DMS 273 (cell line): ENCODE data around the gene ATMIN.

Source experiments
- DNase-seq: peaks from one replicate; lab custom pipeline; 2025; ENCODE audit not compliant: unreplicated experiment; lab: John Stamatoyannopoulos, UW

Gene ATMIN

GRCh38 chr16:81006211-81006812 is 29.3 kb upstream of the ATMIN start:
- DNase-seq, result peak; percentile 81

GRCh38 chr16:81006813-81007695 is 28.6 kb upstream of the ATMIN start, which contains the start of the genes CENPN and CMC2:
CENPN (plus strand) TSS chr16:81007214; CDS start chr16:81011940, 4,726 bp downstream.
CMC2 (minus strand) TSS chr16:81006885; CDS start chr16:80997394, 9,491 bp downstream.
- DNase-seq, result peak; percentile 98

GRCh38 chr16:81008505-81008789 is 27.2 kb upstream of the ATMIN start:
- DNase-seq, result no peak

DNA sequence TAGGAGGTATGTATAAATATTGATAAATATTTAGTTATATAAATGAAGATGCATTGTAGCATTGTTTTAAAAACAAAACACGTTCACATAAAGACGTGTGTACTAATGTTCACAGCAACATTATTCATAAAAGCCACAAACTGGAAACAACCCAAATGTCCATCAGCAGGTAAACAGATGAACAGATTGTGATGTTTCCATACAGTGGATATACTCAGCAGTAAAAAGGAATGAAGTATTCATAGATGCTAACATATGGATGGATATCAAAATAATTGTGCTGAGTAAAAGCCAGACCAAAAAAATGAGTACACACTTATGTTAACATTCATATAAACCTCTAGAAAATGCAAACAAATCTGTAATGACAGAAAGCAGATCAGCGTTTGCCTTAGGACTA is 22.7 kb upstream of the ATMIN start:
- no peak for DNase-seq

DNA sequence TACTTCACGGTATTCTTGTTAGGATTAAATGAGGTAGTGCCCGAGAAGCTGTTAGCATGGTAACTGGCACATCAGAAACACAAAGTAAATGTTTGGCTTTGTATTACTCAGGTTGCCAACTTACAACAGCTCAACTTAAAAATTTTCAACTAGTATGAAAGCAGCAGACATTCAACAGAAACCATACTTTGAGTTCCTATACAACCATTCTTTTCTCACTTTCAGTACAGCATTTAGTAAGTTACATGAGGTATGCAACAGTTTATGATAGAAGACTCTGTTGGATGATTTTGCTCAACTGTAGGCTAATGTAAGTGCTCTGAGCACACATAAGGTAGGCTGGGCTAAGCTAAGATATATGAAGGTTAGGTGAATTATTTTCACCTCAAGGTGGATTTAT is 21.0 kb upstream of the ATMIN start:
- no peak for DNase-seq

GRCh38 chr16:81018496-81018895 is 17.1 kb upstream of the ATMIN start:
- no peak for DNase-seq

DNA sequence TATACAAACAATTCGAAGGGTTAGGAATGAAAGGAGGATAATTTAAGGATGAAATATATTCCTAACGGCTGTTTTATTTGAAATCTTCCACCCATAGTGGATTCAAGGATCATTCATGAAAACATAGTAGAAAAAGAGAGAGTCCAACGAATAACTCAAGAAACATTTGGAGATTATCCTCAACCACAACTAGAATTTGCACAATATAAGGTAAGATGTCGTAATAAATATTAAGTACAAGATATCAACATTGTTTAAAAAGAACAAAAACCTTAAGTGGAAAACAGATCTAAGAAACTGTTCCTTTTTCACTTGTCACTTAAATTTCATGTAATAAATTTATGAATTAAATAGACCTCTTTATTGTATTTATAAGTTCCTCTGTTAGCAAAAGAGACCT is 9.2 kb upstream of the ATMIN start:
- no peak for DNase-seq

- no peak for DNase-seq
Observed at GRCh38 chr16:81029930-81030604, 5.6 kb upstream of the ATMIN start.

- DNase-seq, result peak; percentile 72
Observed at GRCh38 chr16:81035975-81036750, 521 bp downstream of the ATMIN start.

DNA sequence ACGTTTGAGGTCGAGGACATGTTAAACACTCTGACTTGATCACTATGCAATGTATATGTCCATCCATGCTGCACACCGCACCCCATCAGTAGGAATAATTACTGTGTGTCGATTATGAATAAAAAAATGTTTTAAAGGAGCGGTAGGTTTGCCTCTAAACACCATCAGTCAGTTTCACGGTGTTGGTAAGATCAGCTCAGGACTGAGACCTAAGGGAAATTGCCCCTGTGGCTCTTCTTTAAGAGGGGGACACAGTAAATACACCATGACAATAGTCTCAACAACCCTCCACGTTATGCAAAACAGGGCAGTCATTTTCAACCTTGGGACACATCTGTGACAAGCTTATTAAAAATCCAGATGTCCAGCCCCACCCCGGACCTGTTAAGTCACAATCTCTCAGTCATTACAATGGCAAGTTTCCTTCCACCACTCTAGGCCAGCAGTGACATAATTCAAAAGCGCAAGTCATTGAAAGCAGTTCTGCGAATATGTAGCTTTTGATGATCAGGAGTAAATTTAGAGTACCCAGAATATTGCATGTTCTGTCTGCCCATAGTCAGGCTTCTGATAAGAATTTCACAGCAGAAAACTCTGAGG is 1.2 kb downstream of the ATMIN start:
- DNase-seq, result peak; percentile 29

GRCh38 chr16:81040131-81040530 is 4.5 kb downstream of the ATMIN start:
- no peak for DNase-seq

- no peak for DNase-seq
Observed at GRCh38 chr16:81040842-81041241, 5.2 kb downstream of the ATMIN start.

DNA sequence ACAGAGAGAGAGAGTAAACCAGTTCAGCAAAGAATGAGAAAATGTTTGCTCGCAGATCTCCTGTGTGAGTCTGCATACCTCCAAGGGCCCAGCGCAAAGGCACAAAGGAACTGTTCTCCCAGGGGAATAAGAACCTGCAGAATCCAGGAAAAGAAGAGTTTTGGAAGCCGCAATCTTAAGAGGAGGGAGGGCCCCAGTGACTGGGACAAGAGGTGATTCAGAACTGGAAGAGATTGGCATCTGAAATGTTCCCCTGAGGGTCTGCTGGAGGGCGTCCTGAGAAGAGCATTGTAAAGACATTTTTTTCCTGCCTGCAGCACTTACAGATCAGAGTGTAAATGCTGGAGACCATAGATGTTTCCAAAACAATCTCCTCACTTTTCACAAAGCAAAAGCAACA is 6.1 kb downstream of the ATMIN start:
- no peak for DNase-seq

- DNase-seq, result no peak
Observed at GRCh38 chr16:81042821-81043220, 7.2 kb downstream of the ATMIN start.

DNA sequence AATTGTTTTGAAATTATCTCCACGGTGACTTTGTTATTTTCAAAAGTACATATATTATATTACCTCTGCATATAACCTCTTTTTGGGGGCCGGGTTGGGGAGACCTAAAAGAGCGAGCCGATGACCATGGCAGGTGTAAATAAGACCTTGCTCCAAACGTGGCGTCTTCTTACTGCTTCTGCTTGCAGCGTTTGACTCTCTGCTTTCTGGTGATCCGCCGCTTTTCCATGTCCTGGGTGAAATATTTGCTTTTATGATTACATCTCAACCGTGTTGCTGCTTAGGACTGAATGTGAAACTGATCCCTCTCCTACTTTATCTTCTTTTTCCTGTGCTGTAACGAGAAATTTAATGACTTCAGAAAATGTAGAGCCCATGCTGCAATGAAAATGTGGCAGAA is 18.1 kb downstream of the ATMIN start:
- DNase-seq, result no peak

GRCh38 chr16:81060576-81061306 is 25.1 kb downstream of the ATMIN start:
- peak; percentile 5 for DNase-seq

DNA sequence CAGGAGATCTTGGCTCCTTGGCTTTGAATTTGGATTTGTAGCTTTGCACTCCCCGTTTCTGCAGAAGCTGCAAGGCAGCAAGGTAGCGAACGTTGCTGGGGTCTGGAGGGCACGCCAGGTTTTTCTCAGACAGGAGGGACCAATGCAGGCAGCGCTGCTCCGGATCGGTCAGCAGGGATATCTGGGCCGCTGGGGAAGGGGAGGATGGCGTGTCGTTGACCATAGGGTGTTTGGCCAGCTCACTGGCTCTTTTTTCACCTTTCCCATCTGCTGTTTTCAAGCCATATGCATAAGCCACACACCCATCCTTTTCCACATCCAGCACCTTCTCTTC is 25.6 kb downstream of the ATMIN start:
- DNase-seq, result no peak

DNA sequence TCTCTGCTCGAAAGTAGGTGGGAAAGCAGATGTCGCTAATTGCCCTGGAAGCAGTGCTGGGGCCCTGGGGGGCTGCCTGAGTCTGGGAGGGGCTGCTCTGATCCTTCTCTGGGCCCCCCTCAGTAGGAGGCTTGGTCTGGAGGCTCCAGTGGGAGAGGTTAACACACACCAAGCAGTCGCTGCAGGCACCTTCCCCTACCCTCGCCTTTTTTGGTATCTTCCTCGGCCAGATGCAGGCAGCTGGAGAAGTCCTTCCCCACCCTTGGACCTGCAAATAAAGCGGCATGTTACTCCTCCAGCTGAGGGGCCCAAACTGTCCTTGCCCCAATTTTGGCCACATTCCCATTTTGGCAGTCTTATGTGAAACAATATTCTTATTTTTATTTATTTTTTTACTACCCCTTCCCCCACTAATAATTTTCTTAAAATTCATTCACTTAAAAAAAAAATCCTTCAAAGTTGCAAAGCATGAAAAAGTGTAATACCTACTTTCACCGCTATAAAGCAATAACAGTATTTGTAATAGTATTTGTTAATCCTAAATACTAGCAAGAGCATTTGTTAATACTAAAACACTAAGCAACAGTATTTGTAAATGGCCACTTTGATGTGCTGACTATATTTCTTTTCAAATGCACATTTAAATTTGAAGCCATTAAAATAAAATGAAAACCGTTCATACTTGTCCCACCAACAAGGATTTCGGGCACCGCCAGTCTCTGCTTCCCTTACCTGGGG is 26.4 kb downstream of the ATMIN start:
- no peak for DNase-seq

DNA sequence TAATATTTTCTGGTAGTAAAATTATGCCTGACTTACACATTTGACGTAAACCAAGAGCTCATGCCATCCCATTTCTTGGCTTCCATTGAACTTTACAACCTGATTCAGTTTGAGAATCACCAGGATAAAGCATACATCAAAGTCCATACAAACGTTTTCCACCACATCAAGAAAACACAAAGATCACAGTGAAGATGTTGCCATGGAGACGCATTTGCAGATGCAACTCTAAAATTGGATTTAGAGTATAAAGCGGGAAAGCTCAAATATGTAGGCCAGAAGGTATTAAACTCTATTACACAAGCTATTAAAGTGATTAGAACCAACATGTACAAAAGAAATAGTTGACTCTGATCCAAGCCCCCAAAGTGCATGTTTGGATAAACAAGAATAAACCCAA is 31.0 kb downstream of the ATMIN start:
- no peak for DNase-seq

DNA sequence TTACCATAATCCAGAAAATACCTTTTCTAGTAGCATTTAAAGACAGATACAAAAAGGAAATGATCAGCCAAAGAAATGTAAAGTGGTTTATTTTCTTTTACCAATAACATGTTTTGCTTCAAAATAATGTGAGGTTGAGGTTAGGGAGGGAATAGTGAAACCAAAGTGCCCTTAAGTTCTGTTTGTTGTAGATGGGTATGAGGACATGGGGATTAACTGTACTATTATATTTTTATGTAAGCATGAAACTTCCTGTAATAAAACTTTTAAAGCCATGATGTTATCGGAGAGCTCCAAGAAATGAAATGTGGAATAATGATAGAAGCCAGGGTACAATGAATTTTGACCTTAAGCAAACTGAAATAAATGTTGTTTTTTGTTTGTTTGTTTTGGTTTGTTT is 31.5 kb downstream of the ATMIN start:
- DNase-seq, result no peak
